ENCODE measurements around the gene HNRNPUL1.
"Not testable (repeated sequence)": the region's sequence is repeated elsewhere in the genome, so short reads cannot be mapped to it uniquely, and the experiment has no call there.

The HNRNPUL1 gene

GRCh38 chr19:41278478-41278877 is 14.3 kb downstream of the HNRNPUL1 start:
- no peak for DNase-seq

DNA sequence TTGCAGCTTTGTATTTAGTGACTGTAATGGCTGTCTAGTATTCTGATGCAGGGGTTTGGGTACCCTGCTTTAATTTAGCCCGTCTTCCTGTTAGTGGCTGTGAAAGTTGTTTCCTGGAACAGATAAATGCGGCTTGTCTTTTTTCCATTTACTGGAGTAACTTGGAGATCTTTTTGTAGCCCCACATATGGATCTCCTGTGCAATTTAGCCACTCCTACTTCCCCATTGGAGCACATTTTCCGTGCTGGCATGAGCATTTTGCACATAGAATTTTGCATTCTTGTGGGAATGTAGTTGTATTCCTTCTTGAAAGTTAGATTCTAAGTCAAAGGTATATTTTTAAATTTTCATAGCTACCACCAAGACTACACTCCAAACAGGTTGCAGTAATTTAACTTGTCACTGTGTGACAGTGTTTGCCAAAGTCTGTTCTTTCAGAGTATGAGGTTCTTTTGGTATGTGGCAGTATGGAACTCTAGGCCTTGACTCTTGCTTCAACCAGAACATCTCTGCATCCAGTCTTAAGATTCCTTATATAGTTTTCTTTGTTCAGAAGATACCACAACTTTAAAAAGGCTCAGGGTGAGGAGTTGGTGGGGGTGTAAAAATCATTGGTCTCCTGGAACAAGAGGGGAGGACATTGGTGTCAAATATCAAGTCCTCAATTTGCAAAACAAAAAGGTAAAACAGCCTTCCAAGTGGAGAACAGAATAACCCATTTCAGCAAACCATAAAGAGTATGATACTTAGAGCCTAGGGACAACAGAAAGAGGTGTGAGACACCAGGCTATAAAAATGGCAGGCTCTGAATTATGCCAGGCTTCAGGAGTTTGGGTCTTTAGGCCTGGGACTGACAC is 24.7 kb downstream of the HNRNPUL1 start:
- DNase-seq: no peak

GRCh38 chr19:41289814-41290213 is 25.6 kb downstream of the HNRNPUL1 start:
- DNase-seq: not testable (repeated sequence)

- DNase-seq: no peak
These were observed 30.2 kb downstream of the HNRNPUL1 start for GRCh38 chr19:41294393-41294792.

- no peak for DNase-seq
These were observed 31.3 kb downstream of the HNRNPUL1 start for GRCh38 chr19:41295499-41295898.

DNA sequence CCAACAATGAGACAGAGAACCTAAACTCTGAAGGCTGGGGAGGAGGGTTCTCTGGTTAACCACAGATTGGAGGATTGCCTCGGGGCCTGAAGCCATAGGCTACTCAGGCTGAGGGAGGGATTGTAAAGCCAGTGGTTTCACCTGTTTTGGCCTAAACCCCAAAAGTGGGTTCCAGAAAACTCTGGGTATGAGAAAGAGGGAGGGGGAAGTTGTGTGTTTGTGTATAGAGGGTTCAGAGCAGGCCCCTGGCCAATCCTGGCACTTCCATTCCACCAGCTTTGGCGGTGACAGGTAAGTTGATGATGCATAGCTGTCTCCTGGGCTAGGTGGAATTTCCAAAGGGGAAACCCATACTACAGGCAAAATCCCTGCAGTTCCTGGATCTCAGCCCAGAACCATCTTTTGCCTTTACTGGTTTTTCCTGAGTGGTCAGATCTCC is 32.3 kb downstream of the HNRNPUL1 start:
- no peak for DNase-seq

- no peak for DNase-seq
These were observed 33.6 kb downstream of the HNRNPUL1 start for GRCh38 chr19:41297628-41298347.

DNA sequence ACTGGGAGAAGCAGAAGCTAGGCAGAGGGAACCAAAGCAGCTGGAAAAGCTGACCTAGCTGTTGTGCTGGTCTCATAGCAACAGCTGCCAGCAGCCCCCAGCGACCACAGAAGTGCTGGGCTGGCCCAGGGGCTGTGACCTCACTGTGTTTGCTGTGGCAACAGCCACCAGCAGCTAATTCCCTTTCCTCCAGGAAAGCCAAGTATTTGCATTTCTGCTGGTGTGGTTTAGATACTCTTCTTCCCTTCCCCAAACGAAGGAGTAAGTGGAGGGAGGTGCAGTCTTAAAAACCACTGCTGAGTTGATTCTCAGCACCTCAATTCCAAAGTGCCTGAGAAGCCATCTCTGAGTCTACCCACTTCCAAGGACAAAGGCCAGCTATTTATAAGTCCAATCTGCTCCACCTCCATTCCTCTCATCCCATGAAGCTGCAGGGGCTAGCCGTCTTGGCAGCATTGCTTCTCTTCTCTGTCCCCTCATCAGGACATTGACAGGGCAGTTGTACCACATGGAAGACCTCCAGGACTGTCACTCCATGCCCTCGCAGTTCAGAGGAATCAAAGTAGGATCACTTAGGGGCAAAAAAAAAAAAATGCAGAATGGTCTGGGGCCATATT is 34.3 kb downstream of the HNRNPUL1 start:
- peak; percentile 16 for DNase-seq

DNA sequence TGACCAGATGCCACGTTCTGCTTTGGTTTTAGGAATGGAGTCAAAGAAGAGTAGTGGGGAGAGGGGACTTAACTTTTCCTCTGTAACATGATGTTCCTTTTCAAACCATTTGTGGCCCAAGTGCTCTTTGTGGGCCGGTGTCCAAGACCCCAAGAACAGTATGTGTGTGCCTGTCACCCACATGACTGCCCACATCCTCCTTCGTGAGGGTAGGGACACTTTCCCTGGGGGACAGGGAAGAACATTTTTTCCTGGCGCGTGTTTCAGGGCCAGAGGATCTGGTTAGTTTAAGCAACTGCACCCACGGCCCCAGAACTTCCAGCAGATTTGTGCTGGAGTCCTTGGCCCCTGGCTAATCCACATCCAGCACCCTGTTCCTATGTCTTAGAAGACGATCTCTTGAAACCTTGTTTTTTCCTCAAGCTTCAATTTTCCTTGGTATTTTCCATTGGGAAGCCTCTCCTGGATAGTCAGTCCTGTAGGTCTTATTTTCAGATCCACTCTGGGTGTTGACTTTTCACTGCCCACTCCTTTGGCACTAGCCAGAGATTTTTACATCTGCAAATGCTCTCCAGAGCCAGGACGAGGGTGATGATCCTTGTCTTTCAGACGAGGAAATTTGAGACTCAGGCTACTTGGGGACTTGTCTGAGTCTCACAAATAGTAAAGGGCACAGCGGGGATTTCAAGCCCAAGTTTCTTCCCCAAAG is 35.0 kb downstream of the HNRNPUL1 start:
- no peak for DNase-seq

GRCh38 chr19:41299755-41300089 is 35.5 kb downstream of the HNRNPUL1 start:
- DNase-seq: peak; percentile 34

- DNase-seq: no peak
These were observed 36.4 kb downstream of the HNRNPUL1 start for GRCh38 chr19:41300555-41300954.

GRCh38 chr19:41302624-41303351 is 38.6 kb downstream of the HNRNPUL1 start:
- no peak for DNase-seq

GRCh38 chr19:41303954-41304353 is 39.8 kb downstream of the HNRNPUL1 start:
- DNase-seq: no peak

GRCh38 chr19:41304706-41305483 is 40.7 kb downstream of the HNRNPUL1 start:
- no peak for DNase-seq

DNA sequence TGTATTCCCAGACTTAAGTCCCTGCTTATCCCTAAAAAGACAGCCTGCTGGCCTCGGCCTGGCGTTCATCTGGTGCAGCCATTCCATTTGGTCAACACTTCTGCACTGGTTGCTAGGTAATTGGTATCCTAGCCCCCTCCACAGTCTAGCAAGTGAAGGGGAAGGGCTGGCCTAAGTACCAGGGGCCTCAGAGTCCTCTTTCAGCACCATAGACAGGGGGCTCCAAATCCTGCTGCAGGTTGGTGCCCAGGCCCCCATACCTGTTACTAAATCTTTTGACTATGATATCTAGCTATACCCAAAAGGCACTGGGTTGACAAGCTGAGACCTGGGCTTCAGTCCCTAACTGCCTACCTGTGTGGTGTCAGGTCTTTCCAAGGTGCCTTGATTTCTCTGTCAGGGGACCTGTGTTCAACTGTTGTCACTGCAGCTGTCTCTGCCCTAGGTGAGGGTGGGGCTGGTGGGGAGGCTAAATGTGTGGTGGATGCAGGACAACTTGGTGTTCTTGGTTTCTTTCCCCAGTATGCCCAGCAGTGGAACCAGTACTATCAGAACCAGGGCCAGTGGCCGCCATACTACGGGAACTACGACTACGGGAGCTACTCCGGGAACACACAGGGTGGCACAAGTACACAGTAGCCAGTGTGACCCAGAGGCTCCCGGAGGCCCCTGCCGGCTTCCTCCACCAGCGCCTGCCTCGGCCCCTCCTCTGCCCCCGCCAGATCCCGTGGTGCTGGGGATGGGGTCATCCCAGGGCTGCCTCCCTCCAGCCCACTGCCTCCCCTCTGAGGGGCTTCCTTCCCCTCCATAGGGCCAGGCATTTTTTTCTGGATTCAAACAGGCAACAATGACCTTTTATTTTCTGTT is 42.0 kb downstream of the HNRNPUL1 start:
- DNase-seq: no peak

DNA sequence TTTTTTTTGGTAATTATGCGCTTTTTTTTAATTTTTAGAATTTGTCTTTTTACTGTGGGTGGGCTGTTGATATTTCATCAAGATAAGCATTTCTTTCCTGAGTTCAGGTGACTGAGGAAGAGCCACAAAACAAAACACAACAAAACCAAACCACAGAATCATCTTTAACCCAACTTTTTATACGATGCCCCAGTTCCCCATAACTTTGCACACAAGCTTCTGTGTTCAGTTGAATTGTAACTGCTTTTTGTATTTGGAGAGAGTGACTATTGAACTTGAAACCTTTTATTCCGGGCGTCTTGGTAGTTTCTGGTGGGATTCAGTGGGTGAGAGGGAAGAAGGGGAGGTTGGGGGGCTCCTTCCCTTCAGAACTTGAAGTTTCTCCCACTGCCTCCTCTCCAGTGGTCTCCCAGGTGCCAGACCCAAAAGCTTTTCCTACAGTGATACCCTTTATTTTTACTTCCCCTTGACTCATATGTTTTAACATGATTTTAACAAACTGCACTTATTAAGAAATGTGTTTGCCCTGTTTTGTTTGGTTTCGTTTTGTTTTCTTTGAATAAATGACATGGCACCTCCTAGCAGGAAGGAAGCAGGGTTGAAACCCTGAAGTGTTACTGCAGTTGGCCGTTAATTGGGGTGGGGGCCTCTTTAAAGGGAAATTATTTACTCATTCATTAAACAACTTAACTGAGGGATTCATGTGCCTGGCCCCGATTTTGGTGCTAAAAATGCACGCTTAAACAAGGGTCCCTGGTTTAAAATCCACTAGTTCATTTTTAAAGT is 43.1 kb downstream of the HNRNPUL1 start:
- no peak for DNase-seq

DNA sequence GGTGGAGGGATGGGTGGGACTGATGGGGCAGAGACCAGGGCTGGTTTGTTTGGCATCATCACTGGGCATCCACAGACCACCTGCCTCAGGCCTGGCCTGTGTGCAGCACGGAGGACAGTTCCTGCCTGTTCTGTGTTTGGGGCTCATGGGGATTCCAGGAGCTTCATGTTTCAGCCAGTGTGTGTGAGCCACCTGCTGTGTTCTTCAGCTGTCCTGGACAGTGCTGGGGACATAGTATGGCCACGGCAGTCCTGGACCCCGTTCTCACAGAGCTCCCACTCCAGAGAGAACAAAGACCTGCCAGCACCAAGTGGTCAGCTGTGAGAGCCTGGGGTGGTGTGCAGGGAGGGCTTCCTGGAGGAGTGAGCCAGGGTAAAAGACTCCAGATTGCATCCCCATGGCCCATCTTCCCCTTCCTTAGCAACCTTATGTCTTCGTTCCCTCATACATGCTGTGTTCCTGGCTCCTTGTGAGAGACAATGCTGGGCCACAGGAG is 43.8 kb downstream of the HNRNPUL1 start:
- no peak for DNase-seq

- peak; percentile 93 for DNase-seq
These were observed 44.4 kb downstream of the HNRNPUL1 start for GRCh38 chr19:41308450-41309179.

Measured in midbrain (tissue), 1 donor.